ENCODE results near the gene CYBC1.
"Not testable (repeated sequence)": the region's sequence is repeated elsewhere in the genome, so short reads cannot be mapped to it uniquely, and the experiment has no call there.

Gene CYBC1

GRCh38 chr17:82416264-82416663 is 34.3 kb downstream of the CYBC1 start:
- Mint-ChIP-seq H3K36me3 (ENCODE audit: low read depth) (peaks cover 17% of the 10 kb centered on the region), H3K9me3 (no peaks in the 10 kb centered on the region), H3K4me3 (no peak overlapping the region), H3K4me1 (ENCODE audit: low read depth) (peaks cover 25% of the 10 kb centered on the region), H3K27ac (no peak overlapping the region), H3K27me3 (no peaks in the 10 kb centered on the region)

DNA sequence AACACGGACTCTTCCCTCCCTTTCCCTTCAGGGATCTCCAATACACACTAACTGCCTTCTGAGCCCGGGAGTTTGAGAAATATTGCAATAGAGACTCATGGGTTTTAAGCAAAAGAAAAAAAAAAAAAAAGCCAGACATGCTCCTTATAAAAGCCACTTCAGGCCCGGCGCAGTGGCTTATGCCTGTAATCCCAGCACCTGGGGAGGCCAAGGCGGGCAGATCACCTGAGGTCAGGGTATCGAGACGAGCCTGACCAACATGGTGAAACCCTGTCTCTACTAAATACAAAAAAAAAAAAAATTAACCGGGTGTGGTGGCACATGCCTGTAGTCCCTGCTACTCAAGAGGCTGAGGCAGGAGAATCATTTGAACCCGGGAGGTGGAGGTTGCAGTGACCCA is 34.8 kb downstream of the CYBC1 start:
- Mint-ChIP-seq H3K27ac (no peak overlapping the region), H3K27me3 (no peaks in the 10 kb centered on the region), H3K9me3 (no peaks in the 10 kb centered on the region), H3K4me1 (ENCODE audit: low read depth) (peaks cover 25% of the 10 kb centered on the region), H3K36me3 (ENCODE audit: low read depth) (peaks cover 12% of the 10 kb centered on the region), H3K4me3 (no peak overlapping the region)

GRCh38 chr17:82415336-82415735 is 35.2 kb downstream of the CYBC1 start:
- peaks cover 12% of the 10 kb centered on the region for H3K36me3 Mint-ChIP-seq (ENCODE audit: low read depth)
- no peaks in the 10 kb centered on the region for H3K27me3 Mint-ChIP-seq
- H3K27ac Mint-ChIP-seq, result no peak overlapping the region
- H3K9me3 Mint-ChIP-seq, result no peaks in the 10 kb centered on the region
- H3K4me3 Mint-ChIP-seq, result no peak overlapping the region
- peaks cover 25% of the 10 kb centered on the region for H3K4me1 Mint-ChIP-seq (ENCODE audit: low read depth)

DNA sequence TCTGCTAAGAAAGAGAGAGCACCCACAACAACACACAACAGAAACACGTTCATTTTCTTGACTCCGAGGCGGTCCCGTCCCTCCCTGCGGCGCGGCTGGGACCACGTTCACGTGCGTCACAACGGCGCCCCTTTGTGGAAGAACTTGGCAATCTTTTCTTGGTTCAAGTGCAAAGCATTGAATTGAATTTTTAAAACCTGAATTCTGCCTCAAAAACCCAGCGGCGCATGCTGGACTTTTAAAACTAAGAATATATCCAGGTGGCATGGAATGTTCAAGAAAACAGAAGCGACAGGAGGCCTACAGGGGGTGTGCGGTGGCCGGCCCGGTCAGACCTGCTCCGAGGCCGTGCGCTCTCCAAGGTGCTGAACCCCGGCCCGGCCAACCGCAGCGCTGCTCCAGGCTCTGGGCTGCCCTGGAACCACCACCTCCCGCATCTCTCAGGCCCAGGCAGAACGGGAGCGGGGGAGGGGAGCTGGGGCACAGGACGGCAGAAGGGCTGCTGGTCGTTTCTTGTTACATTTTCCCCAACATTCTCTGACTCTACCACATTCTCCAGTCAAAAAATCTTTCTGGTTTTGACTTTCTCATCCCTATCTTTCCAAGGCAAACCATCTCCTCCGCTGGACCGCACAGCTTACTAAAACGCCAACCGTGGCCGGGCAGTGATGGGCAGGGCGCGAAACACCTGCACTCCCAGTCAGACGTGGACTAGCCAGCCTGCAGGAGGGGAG is 35.8 kb downstream of the CYBC1 start:
- no peak overlapping the region for H3K27ac Mint-ChIP-seq

DNA sequence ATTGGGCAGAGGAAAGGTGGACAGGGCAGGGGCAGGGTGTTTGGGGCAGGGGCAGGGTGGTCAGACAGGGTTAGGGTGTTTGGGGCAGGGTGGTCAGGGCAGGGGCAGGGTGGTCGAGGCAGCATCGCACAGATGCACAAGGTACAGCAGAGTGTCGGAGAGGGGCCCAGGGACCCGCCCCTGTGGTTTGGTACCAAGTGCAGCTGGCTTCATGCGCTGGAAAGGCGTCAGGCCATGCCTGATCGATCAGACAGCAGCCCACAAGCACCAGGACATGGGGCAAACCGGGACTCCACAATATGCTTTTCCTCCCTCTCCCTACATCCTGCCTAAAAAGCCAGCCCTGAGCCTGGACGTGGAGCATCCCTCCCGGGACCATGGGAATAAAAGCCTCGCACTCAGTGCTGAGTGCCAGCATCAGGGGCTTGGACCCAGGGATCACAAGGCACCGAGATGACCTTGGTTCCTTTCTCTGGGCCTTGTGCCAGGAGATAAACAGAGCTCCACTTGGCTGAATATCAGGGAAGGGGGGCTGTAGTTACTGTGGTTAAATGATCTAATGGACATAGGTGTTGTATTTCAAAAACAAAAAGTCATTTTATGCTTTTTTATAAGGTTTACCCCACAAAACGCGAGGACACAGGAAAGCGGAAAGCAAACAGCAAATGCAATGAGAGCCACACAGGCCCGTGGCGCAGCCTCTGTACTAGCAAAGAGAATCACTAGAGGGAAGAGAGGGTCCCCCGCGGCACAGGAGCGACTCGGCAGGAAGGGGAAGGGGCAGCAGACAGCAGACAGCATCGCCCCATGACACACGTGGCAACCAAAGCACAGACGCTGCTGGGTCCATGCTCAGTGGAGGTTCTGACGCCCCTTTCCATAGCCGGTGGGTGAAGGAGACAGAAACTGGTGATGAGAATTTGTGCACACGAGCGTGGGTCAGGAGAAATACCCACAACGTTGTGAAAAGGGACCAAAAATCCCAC is 37.7 kb downstream of the CYBC1 start:
- Mint-ChIP-seq H3K27me3 (no peaks in the 10 kb centered on the region), H3K4me3 (no peak overlapping the region), H3K4me1 (ENCODE audit: low read depth) (peaks cover 13% of the 10 kb centered on the region), H3K27ac (no peak overlapping the region), H3K36me3 (ENCODE audit: low read depth) (peaks cover 4% of the 10 kb centered on the region), H3K9me3 (no peaks in the 10 kb centered on the region)

More for the DNA sequence above, 35.8 kb downstream of the CYBC1 start:
- Mint-ChIP-seq H3K27me3 (no peaks in the 10 kb centered on the region), H3K36me3 (ENCODE audit: low read depth) (peaks cover 6% of the 10 kb centered on the region), H3K9me3 (no peaks in the 10 kb centered on the region), H3K4me3 (no peak overlapping the region), H3K4me1 (ENCODE audit: low read depth) (peaks cover 20% of the 10 kb centered on the region)

GRCh38 chr17:82412081-82412480 is 38.5 kb downstream of the CYBC1 start:
- not testable (repeated sequence) for H3K4me3 Mint-ChIP-seq; H3K27me3 Mint-ChIP-seq; H3K36me3 Mint-ChIP-seq (ENCODE audit: low read depth); H3K9me3 Mint-ChIP-seq; H3K27ac Mint-ChIP-seq
- H3K4me1 Mint-ChIP-seq (ENCODE audit: low read depth), result peaks cover 17% of the 10 kb centered on the region

DNA sequence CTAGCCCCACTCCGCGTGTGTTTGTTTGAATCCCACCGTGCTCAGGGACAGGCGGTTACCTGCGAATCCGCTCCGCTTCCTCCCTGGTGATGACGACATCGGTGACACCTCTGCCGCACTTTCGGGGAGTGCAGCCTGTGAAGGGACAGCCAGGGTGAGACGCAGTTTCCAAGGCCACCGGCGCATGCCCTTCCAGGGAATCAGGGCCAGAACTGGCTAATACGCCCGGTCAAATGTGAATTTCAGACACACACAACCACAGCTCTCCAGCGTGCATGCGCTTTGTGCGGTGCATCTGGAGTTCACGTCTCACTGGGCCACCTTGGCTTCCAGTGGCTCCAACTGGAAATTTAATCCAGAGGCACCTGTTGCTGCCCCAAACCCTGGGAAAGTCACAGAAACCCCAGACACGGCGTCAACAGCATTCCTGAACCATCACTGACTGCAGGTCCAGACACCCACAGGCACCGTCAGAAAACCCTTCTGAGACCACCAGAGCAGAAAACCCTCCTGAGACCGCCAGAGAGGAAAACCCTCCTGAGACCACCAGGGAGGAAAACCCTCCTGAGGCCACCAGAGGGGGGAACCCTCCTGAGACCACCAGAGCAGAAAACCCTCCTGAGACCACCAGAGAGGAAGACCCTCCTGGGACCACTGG is 39.0 kb downstream of the CYBC1 start:
- Mint-ChIP-seq H3K4me1 (ENCODE audit: low read depth) (peaks cover 18% of the 10 kb centered on the region), H3K4me3 (no peak overlapping the region), H3K9me3 (no peaks in the 10 kb centered on the region), H3K27ac (no peak overlapping the region), H3K36me3 (ENCODE audit: low read depth) (peaks cover 4% of the 10 kb centered on the region), H3K27me3 (no peaks in the 10 kb centered on the region)

DNA sequence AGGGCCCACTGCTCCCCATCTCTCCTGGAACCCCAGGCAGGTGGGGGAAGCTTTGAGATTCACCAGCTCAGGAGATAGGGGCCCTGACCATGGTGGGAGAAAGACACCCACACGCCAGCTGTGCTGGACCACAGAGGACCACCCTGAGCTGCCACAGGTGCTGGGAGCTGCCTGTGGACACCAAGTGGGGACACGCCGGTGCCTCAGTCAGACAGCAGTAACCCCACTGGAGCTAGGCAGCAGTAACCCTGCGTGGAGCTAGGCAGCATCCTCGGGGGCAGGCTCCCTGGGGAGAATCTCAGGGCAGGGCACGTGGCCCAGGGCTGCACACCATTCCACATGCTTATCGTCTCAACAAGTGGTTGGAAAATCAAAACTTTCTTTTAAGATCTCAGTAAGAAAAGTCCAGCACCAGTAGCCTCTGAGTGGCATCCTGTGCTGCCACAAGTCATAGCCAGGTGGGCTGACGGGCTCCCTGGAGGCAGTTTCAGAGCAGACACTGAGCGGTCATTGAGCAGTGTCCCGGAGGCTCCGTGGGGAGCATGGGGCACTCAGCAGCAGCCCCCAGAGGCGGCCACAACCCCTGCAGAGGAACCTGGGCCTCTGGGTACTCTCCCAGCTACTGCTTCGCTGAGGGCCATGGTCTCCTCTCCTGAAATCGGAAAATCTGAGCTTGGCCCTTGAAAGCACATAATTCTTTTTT is 40.4 kb downstream of the CYBC1 start:
- H3K36me3 Mint-ChIP-seq (ENCODE audit: low read depth), result peaks cover 12% of the 10 kb centered on the region
- H3K4me1 Mint-ChIP-seq (ENCODE audit: low read depth), result peaks cover 15% of the 10 kb centered on the region
- H3K27ac Mint-ChIP-seq, result no peak overlapping the region
- H3K9me3 Mint-ChIP-seq, result no peaks in the 10 kb centered on the region
- no peaks in the 10 kb centered on the region for H3K27me3 Mint-ChIP-seq
- no peak overlapping the region for H3K4me3 Mint-ChIP-seq

DNA sequence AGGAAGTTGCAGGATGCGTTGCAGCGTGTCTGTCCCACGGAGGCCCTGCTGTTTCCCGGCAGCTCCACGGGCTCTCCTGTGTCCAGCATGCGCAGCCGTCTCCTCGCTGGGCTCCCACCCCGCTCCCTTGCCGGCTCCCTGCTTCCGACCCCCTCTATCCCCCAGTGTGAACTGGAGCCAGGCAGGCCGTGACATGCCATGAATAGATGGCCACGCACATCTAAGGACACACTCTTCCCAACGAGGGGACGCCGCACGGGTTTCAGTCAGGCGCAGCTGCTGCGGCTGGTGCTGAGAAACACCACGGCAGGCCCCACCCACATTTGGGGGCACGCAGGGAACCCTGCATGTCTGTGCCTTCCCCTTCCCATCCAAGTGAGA is 41.6 kb downstream of the CYBC1 start:
- H3K9me3 Mint-ChIP-seq, result no peaks in the 10 kb centered on the region
- peaks cover 10% of the 10 kb centered on the region for H3K36me3 Mint-ChIP-seq (ENCODE audit: low read depth)
- H3K27me3 Mint-ChIP-seq, result no peaks in the 10 kb centered on the region
- H3K27ac Mint-ChIP-seq, result no peak overlapping the region
- no peak overlapping the region for H3K4me3 Mint-ChIP-seq
- H3K4me1 Mint-ChIP-seq (ENCODE audit: low read depth), result peaks cover 9% of the 10 kb centered on the region

DNA sequence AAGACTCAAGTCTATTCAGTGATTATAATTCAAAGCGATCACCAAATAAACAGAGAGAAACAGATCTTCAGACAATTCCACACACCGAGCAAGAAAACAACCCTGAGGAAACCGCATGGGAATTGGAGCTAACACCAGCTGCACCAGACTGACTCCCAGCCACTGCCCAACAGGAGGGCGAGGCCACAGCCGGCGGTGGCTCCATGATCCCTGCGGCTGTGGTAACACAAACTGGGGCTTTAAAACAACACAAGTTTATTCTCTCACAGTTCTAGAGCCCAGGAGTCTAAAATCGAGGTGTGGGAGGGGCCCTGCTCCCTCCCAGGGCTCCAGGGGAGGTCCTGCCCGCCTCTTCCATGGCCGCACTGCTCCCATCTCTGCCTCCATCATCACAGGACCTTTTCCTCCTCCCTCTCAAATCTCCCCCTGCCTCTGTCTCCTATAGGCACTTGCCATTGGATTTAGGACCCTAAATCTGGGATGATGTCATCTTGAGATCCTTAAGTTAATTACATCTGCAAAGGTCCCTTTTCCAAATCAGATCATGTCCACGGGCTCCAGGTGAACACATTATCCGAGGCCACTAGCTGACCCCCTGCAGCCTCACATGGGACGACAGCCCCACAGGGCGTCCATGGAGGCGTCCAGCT is 42.1 kb downstream of the CYBC1 start:
- no peaks in the 10 kb centered on the region for H3K27me3 Mint-ChIP-seq
- H3K27ac Mint-ChIP-seq, result no peak overlapping the region
- H3K36me3 Mint-ChIP-seq (ENCODE audit: low read depth), result peaks cover 12% of the 10 kb centered on the region
- no peaks in the 10 kb centered on the region for H3K9me3 Mint-ChIP-seq
- peaks cover 9% of the 10 kb centered on the region for H3K4me1 Mint-ChIP-seq (ENCODE audit: low read depth)
- H3K4me3 Mint-ChIP-seq, result no peak overlapping the region

DNA sequence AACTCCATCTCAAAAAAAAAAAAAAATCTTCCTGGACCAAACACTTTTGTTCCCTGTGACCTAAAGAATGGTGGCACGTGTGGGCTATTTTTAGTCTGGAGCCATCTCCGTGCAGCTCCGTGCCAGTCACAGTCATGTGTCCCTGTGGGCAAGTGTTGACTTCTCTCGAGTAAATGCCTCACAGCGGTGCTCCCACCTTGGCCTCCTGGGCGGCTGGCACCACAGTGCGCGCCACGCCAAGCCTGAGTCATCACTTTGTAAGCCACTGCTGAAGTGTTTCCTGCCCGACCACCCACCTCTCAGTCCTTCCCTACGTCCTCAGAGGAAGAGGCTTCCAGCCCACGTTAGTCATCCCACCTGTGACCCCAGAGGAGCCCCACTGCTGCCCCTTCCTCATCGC is 43.3 kb downstream of the CYBC1 start:
- no peaks in the 10 kb centered on the region for H3K9me3 Mint-ChIP-seq
- no peak overlapping the region for H3K4me3 Mint-ChIP-seq
- H3K27me3 Mint-ChIP-seq, result no peaks in the 10 kb centered on the region
- peaks cover 19% of the 10 kb centered on the region for H3K36me3 Mint-ChIP-seq (ENCODE audit: low read depth)
- peaks cover 9% of the 10 kb centered on the region for H3K4me1 Mint-ChIP-seq (ENCODE audit: low read depth)
- H3K27ac Mint-ChIP-seq, result no peak overlapping the region

DNA sequence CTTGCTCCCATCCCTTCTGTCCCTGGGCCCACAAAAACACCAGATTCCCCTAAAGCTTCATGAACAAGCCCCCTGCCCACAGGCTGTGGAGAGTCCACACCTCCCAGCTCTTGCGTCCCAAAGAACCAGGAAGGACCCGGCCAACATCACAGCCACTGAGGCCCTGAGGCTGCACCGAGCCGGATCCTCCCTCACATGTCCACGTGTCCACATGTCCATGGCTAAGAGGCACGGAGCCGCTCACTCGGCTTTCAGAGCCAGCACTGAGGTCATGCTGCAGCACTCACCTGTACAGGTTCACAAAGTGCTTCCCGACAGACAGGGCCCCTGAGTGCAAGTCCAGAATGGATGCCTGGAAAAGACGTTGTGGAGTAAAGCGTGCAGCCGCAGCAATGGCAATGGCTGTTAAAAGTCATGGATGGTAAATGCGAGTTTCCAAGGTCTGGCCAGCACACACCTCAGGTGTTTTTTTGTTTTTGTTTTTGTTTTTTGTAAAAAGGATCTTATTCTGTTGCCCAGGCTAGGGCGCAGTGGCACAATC is 44.4 kb downstream of the CYBC1 start:
- Mint-ChIP-seq H3K27ac (no peak overlapping the region), H3K4me3 (no peak overlapping the region), H3K36me3 (ENCODE audit: low read depth) (peaks cover 19% of the 10 kb centered on the region), H3K9me3 (no peaks in the 10 kb centered on the region), H3K27me3 (no peaks in the 10 kb centered on the region), H3K4me1 (ENCODE audit: low read depth) (peaks cover 15% of the 10 kb centered on the region)

GRCh38 chr17:82405051-82405450 is 45.5 kb downstream of the CYBC1 start:
- no peak overlapping the region for H3K4me3 Mint-ChIP-seq
- no peaks in the 10 kb centered on the region for H3K27me3 Mint-ChIP-seq
- no peaks in the 10 kb centered on the region for H3K9me3 Mint-ChIP-seq
- H3K36me3 Mint-ChIP-seq (ENCODE audit: low read depth), result peaks cover 23% of the 10 kb centered on the region
- H3K27ac Mint-ChIP-seq, result no peak overlapping the region
- peaks cover 26% of the 10 kb centered on the region for H3K4me1 Mint-ChIP-seq (ENCODE audit: low read depth)

Data from stimulated activated naive CD8-positive, alpha-beta T cell treated with anti-CD3 and anti-CD28 coated beads, Interleukin-15, Interleukin-2, amounts not matched to agents 100 ng/mL and 50 ng/mL, for 24 hours (primary cell).